Mucosa of descending colon (tissue), 3 donors: Measurements from ENCODE around the gene TARS3. TPM values are rescaled to one million over a fixed set of nuclear protein-coding genes. Genes with fewer than 3 reads are reported as not detected.

Source experiments
- ATAC-seq: fragments of 200-7000 bp; cut with Tn5 transposase; one replicate; pipeline ENCODE4 v1.9.1; 2020; ENCODE audit warnings: mild to moderate bottlenecking, moderate library complexity
- DNase-seq, 3 donors: peaks; one replicate each; pipeline ENCODE4 v3.0.0-alpha.2; 2020
- H3K36me3 ChIP-seq: fragments of 200-600 bp; one replicate; pipeline ENCODE4 v1.8.0; 2021; ENCODE audit warnings: low read depth, mild to moderate bottlenecking
- H3K4me1 ChIP-seq: fragments of 200-600 bp; one replicate; pipeline ENCODE4 v1.8.0; 2021; ENCODE audit warnings: low read depth, mild to moderate bottlenecking
- H3K4me3 ChIP-seq: fragments of 200-600 bp; one replicate; pipeline ENCODE4 v1.8.0; 2021; ENCODE audit warnings: mild to moderate bottlenecking
- H3K9me3 ChIP-seq: fragments of 200-600 bp; one replicate; pipeline ENCODE4 v1.8.0; 2021; ENCODE audit warnings: mild to moderate bottlenecking
- intact Hi-C, 2 donors: fragments of 100-400 bp; cut with DNase I in 1 of 2; cut with micrococcal nuclease in 1 of 2; formaldehyde crosslinking; loops; one replicate each; pipeline versions ENCODE4 v1.11.0 to v1.11.1; 2022; cut with DNase I, micrococcal nuclease
- total RNA-seq, 3 donors: library from RNA; stranded (reverse); fragmentation: NEBNext Ultra II Directional in 2 of 3; extraction: Animal tissue kit (Norgen Biotek cat#: 25700) in 2 of 3; gene quantifications; one replicate each; pipeline versions ENCODE4 v1.2.1 to v1.2.4, GENCODE V29; 2021 to 2023
- TF ChIP-seq, protein P1 (sequence below): fragments of 200-600 bp; IDR thresholded peaks from one replicate; pipeline ENCODE4 v1.8.0; 2022; ENCODE audit warnings: antibody characterized with exemption, mild to moderate bottlenecking
- donor health status: DM: no; HTN: no; CAD: no; lungs with moderate emphysema.
- donor health status: DM: no; HTN: no; CAD: no.
- donor health status: DM: no; HTN: yes; CAD: no.

TARS3 gene
- total RNA-seq, 3 donors from 2014 or later = 7.3 to 22.6 (median 9.2) TPM

DNA sequence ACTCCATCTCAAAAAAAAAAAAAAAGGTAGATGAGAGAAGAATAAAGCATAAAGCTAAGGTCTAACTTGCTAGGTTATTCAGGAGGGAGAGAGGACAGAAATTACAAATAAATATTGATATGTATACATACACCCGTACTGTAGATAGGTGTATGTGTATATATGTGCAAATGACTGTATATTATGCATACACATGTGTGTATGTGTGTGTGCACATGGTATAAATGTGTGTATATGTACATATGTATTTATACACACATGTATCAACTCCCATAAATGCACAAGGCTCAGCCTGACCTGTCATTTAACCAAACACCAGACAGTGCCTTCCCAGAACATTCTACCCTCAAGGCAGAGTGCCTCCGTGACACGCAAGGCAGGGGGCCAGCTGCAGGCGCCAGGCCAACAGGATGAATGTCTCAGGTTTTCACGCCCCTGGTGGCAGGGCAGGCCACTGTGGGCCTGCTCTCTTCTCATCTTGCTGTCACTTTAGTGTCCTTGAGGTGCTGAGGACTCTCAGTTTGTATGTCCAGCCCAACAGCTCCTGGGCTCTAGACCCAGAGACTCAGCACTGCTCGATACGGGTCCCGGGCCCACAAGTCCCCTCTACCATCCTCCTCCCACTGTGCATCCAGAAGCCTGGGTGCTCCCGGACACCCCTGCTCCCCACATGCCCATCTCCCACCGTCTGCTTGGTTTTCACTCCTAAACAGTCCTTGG is 112.5 kb downstream of the TARS3 start:
- H3K4me3 ChIP-seq = no peak overlapping the region
- intact Hi-C loops = no loop called here

DNA sequence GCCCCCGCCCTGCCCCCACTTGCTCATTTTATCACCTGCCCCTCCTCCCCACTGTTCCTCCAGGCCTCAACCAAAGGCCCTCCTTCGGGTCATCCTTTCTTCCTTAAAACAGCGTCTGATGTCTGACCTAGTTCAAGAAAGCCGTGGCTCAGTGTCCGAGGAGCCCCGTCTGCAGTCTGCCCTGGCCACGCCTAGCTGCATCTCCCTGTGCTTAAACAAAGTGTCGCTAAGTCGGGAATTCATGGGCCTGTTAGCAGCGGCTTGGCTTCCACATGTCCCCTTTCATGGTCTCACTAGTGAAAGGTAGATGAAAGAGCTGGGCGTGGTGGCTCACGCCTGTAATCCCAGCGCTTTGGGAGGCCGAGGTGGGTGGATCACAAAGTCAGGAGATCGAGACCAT is 113.3 kb downstream of the TARS3 start:
- Histone ChIP-seq H3K4me1 (peaks cover 2% of the 10 kb centered on the region), H3K9me3 (no peaks in the 10 kb centered on the region), H3K36me3 (no peaks in the 10 kb centered on the region), H3K4me3 (no peak overlapping the region)
- intact Hi-C loops = no loop called here
- DNase-seq (no peak), ATAC-seq (no peak)
- TF ChIP-seq, protein P1, sequence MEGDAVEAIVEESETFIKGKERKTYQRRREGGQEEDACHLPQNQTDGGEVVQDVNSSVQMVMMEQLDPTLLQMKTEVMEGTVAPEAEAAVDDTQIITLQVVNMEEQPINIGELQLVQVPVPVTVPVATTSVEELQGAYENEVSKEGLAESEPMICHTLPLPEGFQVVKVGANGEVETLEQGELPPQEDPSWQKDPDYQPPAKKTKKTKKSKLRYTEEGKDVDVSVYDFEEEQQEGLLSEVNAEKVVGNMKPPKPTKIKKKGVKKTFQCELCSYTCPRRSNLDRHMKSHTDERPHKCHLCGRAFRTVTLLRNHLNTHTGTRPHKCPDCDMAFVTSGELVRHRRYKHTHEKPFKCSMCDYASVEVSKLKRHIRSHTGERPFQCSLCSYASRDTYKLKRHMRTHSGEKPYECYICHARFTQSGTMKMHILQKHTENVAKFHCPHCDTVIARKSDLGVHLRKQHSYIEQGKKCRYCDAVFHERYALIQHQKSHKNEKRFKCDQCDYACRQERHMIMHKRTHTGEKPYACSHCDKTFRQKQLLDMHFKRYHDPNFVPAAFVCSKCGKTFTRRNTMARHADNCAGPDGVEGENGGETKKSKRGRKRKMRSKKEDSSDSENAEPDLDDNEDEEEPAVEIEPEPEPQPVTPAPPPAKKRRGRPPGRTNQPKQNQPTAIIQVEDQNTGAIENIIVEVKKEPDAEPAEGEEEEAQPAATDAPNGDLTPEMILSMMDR = no peak

More for the DNA sequence above, 112.5 kb downstream of the TARS3 start:
- H3K36me3 ChIP-seq = no peaks in the 10 kb centered on the region
- H3K4me1 ChIP-seq = peaks cover 9% of the 10 kb centered on the region
- DNase-seq (no peak), ATAC-seq (no peak)
- no peaks in the 10 kb centered on the region for H3K9me3 ChIP-seq
- TF ChIP-seq, protein P1 = no peak

DNA sequence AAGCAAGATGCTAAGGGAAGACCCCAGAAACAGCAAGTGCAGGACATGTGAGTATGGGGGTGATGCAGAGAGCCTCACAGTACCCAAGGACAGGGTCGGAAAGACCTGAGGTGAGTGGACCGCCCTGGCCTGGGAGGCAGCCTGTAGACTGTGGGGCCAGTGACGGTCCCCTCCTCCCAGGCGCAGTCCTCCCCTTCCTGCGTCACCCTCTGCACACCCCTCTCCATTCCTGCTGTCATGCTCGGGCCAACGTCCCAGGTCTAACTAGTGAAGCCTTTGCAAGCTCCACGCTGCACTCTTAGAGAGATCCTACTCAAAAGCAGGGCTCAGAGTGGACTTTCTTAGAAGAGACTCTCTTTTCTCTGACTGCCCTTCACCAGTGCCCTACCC is 113.7 kb downstream of the TARS3 start:
- ATAC-seq (no peak), DNase-seq (no peak)
- intact Hi-C loops = no loop called here
- TF ChIP-seq, protein P1 = no peak
- no peaks in the 10 kb centered on the region for H3K9me3 ChIP-seq
- no peaks in the 10 kb centered on the region for H3K4me1 ChIP-seq
- no peak overlapping the region for H3K4me3 ChIP-seq
- H3K36me3 ChIP-seq = no peaks in the 10 kb centered on the region

DNA sequence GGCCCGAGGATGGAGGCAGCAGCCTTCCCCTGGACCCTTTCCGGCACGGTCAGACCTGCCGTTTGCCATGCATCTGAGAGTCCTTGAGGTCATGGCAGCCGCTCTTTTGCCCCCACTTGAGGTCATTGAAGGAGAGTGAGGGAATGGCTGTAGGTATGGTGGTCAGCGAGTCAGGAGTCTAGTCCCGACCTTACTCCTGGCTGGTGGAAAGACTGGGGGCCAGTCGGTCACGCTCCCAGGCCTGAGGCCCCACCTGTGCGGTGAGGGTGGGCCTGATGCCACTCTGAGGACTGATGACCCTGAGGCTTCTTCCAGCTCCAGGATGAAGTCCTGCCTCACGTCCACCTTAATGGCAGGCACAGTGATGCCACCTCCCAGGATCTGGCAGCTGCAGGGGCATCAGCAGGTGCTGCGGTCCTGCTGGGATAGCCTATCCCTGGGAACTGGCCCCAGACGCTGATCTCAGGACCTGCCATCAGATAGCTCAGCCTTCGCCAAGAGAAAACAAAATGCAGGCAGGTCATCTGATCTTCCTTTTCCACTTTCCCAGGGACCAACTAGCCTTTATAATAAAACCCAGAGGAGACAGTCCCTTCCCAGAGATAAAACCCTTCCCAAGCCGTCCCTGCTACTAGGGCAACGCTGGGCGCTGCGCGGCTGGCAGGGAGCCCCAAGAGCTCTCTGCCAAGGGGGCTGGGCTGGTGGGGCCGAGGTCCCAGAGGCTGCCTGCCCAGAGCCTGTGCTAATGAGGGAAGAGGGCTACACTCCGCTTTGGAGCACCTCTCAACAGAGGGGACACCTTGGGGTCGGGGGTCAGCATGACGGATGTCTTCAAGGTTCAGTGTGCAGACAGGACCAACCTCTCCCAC is 114.3 kb downstream of the TARS3 start:
- no peak for ATAC-seq
- Histone ChIP-seq H3K4me3 (no peak overlapping the region), H3K36me3 (no peaks in the 10 kb centered on the region), H3K9me3 (no peaks in the 10 kb centered on the region), H3K4me1 (no peaks in the 10 kb centered on the region)
- intact Hi-C loops = no loop called here
- DNase-seq = no peak
- TF ChIP-seq, protein P1 = no peak

DNA sequence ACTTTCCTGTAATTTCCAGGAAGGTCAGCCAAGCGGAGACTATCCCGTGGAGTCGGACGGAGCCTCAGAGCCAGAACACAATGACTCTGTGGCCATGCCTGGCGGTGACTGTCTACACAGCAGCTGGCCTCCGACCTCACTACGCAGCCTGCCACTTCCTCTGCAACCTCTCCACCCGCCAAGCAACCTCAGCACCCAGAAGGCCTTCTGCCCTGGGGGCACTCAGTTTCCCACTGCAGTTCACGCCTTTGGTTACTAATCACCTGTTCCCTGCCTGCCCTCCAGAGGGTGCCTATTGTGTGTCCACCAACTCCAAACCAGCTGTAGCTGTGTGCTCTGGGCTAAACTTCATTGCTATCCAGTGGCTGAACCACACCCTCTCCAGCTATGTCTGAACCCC is 116.1 kb downstream of the TARS3 start:
- DNase-seq (no peak), ATAC-seq (peak; percentile 13)
- Histone ChIP-seq H3K9me3 (no peaks in the 10 kb centered on the region), H3K4me3 (no peak overlapping the region), H3K4me1 (no peaks in the 10 kb centered on the region), H3K36me3 (no peaks in the 10 kb centered on the region)
- TF ChIP-seq, protein P1 = no peak
- intact Hi-C loops = no loop called here
